K562 (cell line): ENCODE data around the gene PDE4DIP. TPM values are rescaled to one million over a fixed set of nuclear protein-coding genes. Genes with fewer than 3 reads are reported as not detected.
"Not testable (repeated sequence)": the region's sequence is repeated elsewhere in the genome, so short reads cannot be mapped to it uniquely, and the experiment has no call there.

Experiments used
- ATAC-seq: fragments of 200-7000 bp; cut with Tn5 transposase; 3 replicates; pipeline ENCODE4 v1.9.1; 2020; ENCODE audit warnings: moderate library complexity
- BruUV-seq: library from RNA; stranded (reverse); fragments of 400-500 nt; replicated peaks from 2 replicates; lab custom pipeline; 2021; lab: Mats Ljungman, UMichigan
- CTCF ChIA-PET: fragments of 300-600 bp; formaldehyde crosslinking; extraction: SDS; loops from one replicate; lab custom pipeline; 2021; ENCODE audit warnings: low intra/inter-chr PET ratio; lab: Yijun Ruan, JAX
- POLR2A ChIA-PET: fragments of 300-600, 350-650 bp; sonication (Branson Sonifier 250); formaldehyde crosslinking; extraction: SDS; loops from one replicate; lab custom pipeline; 2021; ENCODE audit warnings: antibody characterized with exemption, inconsistent platforms; lab: Yijun Ruan, JAX
- DNase-seq, 4 experiments: peaks; one replicate each; pipeline versions ENCODE4 v3.0.0 to v3.0.0-alpha.2; 2011 to 2018; ENCODE audit warnings: low spot score in 3 of 4, mixed read lengths in 3 of 4; ENCODE audit errors: extremely low read depth in 1 of 4
- FAIRE-seq: peaks from 2 replicates; lab custom pipeline; 2011; peaks lifted over from hg19 to GRCh38; lab: Jason Lieb, UNC
- H2AFZ ChIP-seq: 2 replicates; pipeline ENCODE4 v1.6.0; 2011; ENCODE audit warnings: low read depth, low read length, control low read depth, inconsistent platforms
- H3K27ac ChIP-seq: fragments of 200-600 bp; 3 replicates; pipeline ENCODE4 v1.8.0; 2011; ENCODE audit warnings: low read depth, mild to moderate bottlenecking, control low read depth, inconsistent platforms, low read length, moderate library complexity, mixed read lengths; ENCODE audit errors: extremely low read depth
- H3K27me3 ChIP-seq, 2 experiments: fragments of 300-600 bp in 1 of 2; 2 replicates in 1 of 2; 3 replicates in 1 of 2; pipeline versions ENCODE4 v1.6.0 to v1.8.0; 2011; ENCODE audit warnings: inconsistent platforms in 2 of 2, low read length in 2 of 2, mild to moderate bottlenecking in 1 of 2, mixed read lengths in 1 of 2, moderate library complexity in 1 of 2; ENCODE audit not compliant: control insufficient read depth in 2 of 2, insufficient read depth in 2 of 2
- H3K36me3 ChIP-seq: fragments of 300-600 bp; 3 replicates; pipeline ENCODE4 v1.8.0; 2011; ENCODE audit warnings: mild to moderate bottlenecking, low read length, inconsistent platforms; ENCODE audit not compliant: control insufficient read depth, insufficient read depth
- H3K4me1 ChIP-seq, 2 experiments: fragments of 200-600 bp in 1 of 2; replicated peaks in 1 of 2; 2 replicates in 1 of 2; 3 replicates in 1 of 2; pipeline versions ENCODE4 v1.5.1 to v1.8.0; 2011; ENCODE audit warnings: inconsistent platforms in 2 of 2, low read length in 2 of 2, mild to moderate bottlenecking in 1 of 2, mixed read lengths in 1 of 2, moderate library complexity in 1 of 2; ENCODE audit not compliant: control insufficient read depth in 2 of 2, insufficient read depth in 2 of 2
- H3K4me2 ChIP-seq: 2 replicates; pipeline ENCODE4 v1.6.1; 2011; ENCODE audit warnings: low read length, control low read depth, inconsistent platforms, mixed read lengths; ENCODE audit not compliant: insufficient read depth
- H3K4me3 ChIP-seq: fragments of 200-600 bp; sonication (generic), shearing (Covaris generic); 2 replicates; pipeline ENCODE4 v1.5.1; 2016; ENCODE audit warnings: control low read depth, inconsistent platforms
- H3K79me2 ChIP-seq: fragments of 200-600 bp; 3 replicates; pipeline ENCODE4 v1.8.0; 2011; ENCODE audit warnings: low read length, inconsistent platforms; ENCODE audit not compliant: control insufficient read depth, insufficient read depth
- H3K9ac ChIP-seq, 2 experiments: 2 replicates each; pipeline versions ENCODE4 v1.6.0 to v1.6.1; 2011; ENCODE audit warnings: low read depth in 2 of 2, low read length in 2 of 2, control low read depth in 1 of 2, inconsistent platforms in 1 of 2, mild to moderate bottlenecking in 1 of 2, mixed read lengths in 1 of 2; ENCODE audit not compliant: insufficient read depth in 1 of 2
- H3K9me1 ChIP-seq: one replicate; pipeline ENCODE4 v1.6.0; 2011; ENCODE audit warnings: inconsistent platforms, mild to moderate bottlenecking, low read length, moderate library complexity; ENCODE audit not compliant: control insufficient read depth, insufficient read depth
- H3K9me3 ChIP-seq: replicated peaks from 2 replicates; pipeline ENCODE4 v1.5.1; 2011; ENCODE audit warnings: low read depth, low read length, inconsistent platforms; ENCODE audit not compliant: control insufficient read depth, insufficient read depth
- H4K20me1 ChIP-seq: replicated peaks from 2 replicates; pipeline ENCODE4 v1.6.1; 2011; ENCODE audit warnings: low read length, inconsistent platforms, mixed read lengths; ENCODE audit not compliant: control insufficient read depth, insufficient read depth
- WGBS: fragments of 100-300 bp; shearing (Covaris generic); methylation state at CpG from one replicate; pipeline ENCODE4 v1.1.6; 2016; ENCODE audit warnings: low coverage, mixed read lengths; ENCODE audit not compliant: insufficient coverage; ENCODE audit errors: missing lambda C conversion rate; 5-methylcytosine and 5-hydroxymethylcytosine counted together
- in situ Hi-C: fragments of 300-500 bp; cut with MboI; formaldehyde crosslinking; loops from 4 replicates; pipeline ENCODE4 v1.15.0; 2018; ENCODE audit warnings: inconsistent platforms, mixed read lengths
- intact Hi-C: fragments of 100-400 bp; cut with micrococcal nuclease; formaldehyde crosslinking; loops from 2 replicates; pipeline ENCODE4 v1.14.2; 2022
- polyA plus RNA-seq, 8 experiments: library from polyadenylated mRNA; depleted of rRNA in 4 of 8; stranded (reverse) in 5 of 8; unstranded in 3 of 8; fragments of >200 nt; fragmentation: Nextera tagmentation in 2 of 8; fragmentation: Illumina TruSeq in 1 of 8; extraction: Ambion mirVana in 2 of 8; extraction: Trizol in 1 of 8; gene quantifications; 2 replicates each; pipeline versions ENCODE4 v1.2.1 to v1.2.3, GENCODE V29; 2011 to 2014; ENCODE audit warnings: inconsistent platforms in 1 of 8, missing spikeins in 1 of 8
- total RNA-seq, 7 experiments: library from RNA; depleted of rRNA in 6 of 7; stranded (reverse); fragments of >200 nt in 6 of 7; fragmentation: Illumina TruSeq in 2 of 7; extraction: Trizol in 2 of 7; gene quantifications; 2 replicates each; pipeline versions ENCODE4 v1.2.1 to v1.2.3, GENCODE V29; 2011 to 2021; ENCODE audit warnings: low replicate concordance in 1 of 7

The PDE4DIP gene
- total and polyA plus RNA-seq, 9 of the 15 experiments (the other 6 are each of a cell fraction or from before 2014, with no cell fraction given): 148 to 355 (median 260) TPM

GRCh38 chr1:149008326-149008725 lies 164.1 kb downstream of the PDE4DIP start:
- intact Hi-C loops, CTCF ChIA-PET: not testable (repeated sequence)

DNA sequence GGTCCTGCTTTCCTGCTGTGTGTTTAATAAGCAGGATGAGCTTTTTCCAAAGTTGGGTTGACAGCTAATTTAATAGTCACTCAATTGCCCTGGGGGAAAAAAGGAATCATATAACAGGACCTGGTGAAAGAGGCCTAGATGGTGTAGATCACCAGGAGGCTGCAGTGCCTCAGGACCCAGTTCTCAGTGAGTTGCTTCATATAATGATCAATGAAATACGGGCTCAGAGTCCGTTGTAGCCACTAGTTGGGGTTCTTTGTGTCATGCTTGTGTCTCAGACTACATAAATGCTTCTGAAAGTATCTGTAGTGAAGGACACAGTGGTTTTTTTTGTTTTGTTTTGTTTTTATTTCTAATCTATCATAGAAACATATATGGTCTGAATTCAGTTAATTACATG lies 164.5 kb downstream of the PDE4DIP start:
- H3K9ac ChIP-seq, H3K4me3 ChIP-seq, intact Hi-C loops, POLR2A ChIA-PET, H3K27me3 ChIP-seq, H3K4me2 ChIP-seq, H2AFZ ChIP-seq, H3K36me3 ChIP-seq, DNase-seq, H3K9me1 ChIP-seq, H3K79me2 ChIP-seq, in situ Hi-C loops, H3K4me1 ChIP-seq, FAIRE-seq, CTCF ChIA-PET, BruUV-seq, H3K27ac ChIP-seq, H4K20me1 ChIP-seq, ATAC-seq, H3K9me3 ChIP-seq: not testable (repeated sequence)
- WGBS: 80% methylated on average over 2 of the region's 2 CpGs

More at GRCh38 chr1:149008326-149008725, 164.1 kb downstream of the PDE4DIP start:
- H3K4me1 ChIP-seq, H3K27ac ChIP-seq, H3K9me1 ChIP-seq, H3K4me2 ChIP-seq, H4K20me1 ChIP-seq, H3K9ac ChIP-seq, H3K9me3 ChIP-seq, ATAC-seq, H3K79me2 ChIP-seq, H3K36me3 ChIP-seq, POLR2A ChIA-PET, H3K4me3 ChIP-seq, DNase-seq, H2AFZ ChIP-seq, in situ Hi-C loops, FAIRE-seq, H3K27me3 ChIP-seq, BruUV-seq: not testable (repeated sequence)
- WGBS: no CpG with 5 or more reads among the region's 4 CpGs

GRCh38 chr1:149009761-149010160 lies 165.5 kb downstream of the PDE4DIP start:
- H3K36me3 ChIP-seq, H3K4me1 ChIP-seq, H3K27me3 ChIP-seq, FAIRE-seq, H3K27ac ChIP-seq, H3K4me2 ChIP-seq, H3K4me3 ChIP-seq, H4K20me1 ChIP-seq, H2AFZ ChIP-seq, H3K79me2 ChIP-seq, in situ Hi-C loops, H3K9me1 ChIP-seq, H3K9ac ChIP-seq, CTCF ChIA-PET, H3K9me3 ChIP-seq, POLR2A ChIA-PET, intact Hi-C loops, DNase-seq, ATAC-seq, BruUV-seq: not testable (repeated sequence)
- WGBS: 92% methylated on average over 3 of the region's 3 CpGs

GRCh38 chr1:149012599-149012998 lies 168.4 kb downstream of the PDE4DIP start:
- H3K9me1 ChIP-seq, H3K4me3 ChIP-seq, BruUV-seq, in situ Hi-C loops, POLR2A ChIA-PET, H2AFZ ChIP-seq, ATAC-seq, CTCF ChIA-PET, FAIRE-seq, H4K20me1 ChIP-seq, H3K36me3 ChIP-seq, H3K27me3 ChIP-seq, H3K79me2 ChIP-seq, H3K4me1 ChIP-seq, H3K9me3 ChIP-seq, H3K9ac ChIP-seq, H3K4me2 ChIP-seq, intact Hi-C loops, H3K27ac ChIP-seq, DNase-seq: not testable (repeated sequence)
- no CpG with 5 or more reads among the region's 5 CpGs for WGBS
